HS-5 (cell line): ENCODE measurements around the gene LYPD6.
A peak's percentile ranks its signal among the peaks of the same experiment; 100 is the strongest.
"Not testable (repeated sequence)": the region's sequence is repeated elsewhere in the genome, so short reads cannot be mapped to it uniquely, and the experiment has no call there.

Experiments
- DNase-seq: peaks from one replicate; pipeline ENCODE4 v3.0.0-alpha.2; 2012; ENCODE audit warnings: low read depth

Gene LYPD6

DNA sequence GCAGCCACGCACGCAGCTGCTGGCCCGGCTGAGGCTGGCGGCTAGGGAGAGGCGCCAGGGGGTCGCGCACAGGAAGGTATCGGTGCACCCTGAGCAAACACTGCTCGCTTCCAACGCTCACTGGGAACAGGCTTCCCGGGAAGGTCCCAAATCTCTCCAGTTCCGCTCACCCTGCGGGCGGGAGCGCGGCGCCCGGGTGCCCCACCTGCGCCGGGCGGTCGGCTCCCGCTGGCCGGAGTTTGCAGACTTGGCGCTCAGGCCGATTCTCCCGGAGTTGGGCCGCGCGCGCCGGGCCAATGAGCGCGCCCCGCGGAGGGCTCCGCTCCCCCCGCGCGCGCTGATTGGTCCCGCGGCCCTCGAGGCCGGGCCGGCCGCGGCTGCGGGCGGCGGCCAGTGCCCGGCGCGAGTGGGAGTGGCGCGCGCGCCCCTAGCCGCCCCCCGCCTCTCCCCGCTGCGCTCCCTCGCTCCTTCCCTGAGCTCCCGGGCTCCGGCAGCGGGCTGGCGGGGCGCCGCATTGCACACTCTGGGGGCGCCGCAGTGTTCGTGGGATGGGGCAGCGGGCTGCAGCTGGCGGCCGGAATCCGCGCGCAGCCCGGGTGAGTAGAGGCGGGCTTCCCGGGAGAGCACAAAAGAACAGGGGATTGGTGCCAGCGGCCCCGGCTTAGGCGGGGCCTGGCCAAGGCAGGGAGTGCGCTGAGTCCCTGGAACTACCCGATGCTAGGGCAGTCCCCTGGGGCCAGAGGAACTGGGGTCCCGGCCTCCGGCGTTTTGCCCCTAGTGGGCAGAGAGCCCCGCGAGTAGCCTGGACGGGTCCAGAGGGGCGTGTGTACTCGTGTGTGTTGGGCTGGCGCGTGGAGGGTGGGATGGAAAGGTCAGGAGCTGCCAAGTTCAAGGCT is at the start of gene LYPD6:
Gene LYPD6 (plus strand): TSS at position 461 of the 896 bp plus-strand sequence. CDS start 107,122 bp downstream, outside the sequence.
- peak; percentile 35 for DNase-seq

DNA sequence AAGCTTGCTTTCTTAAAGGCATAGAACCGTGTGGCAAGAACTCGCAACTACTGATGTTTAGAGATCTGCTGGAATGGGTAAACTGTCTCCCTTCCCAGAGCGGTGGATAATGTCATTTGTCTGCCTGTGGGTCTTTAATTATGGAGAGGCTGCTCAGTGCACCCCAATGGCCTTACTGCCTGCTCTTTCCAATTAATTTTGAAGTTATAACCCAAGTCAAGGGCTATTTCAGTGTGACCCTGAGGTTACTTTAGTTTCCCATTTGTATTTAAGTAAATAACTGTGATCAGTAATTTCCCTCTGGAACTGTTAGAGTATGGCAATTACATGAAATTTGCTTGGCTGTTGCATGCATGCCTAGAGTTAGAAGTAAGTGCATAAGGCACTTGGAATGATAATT is 48.9 kb upstream of the LYPD6 start:
- DNase-seq, result no peak

GRCh38 chr2:149290662-149291061 is 39.7 kb upstream of the LYPD6 start:
- no peak for DNase-seq

- DNase-seq, result no peak
These were observed 38.5 kb upstream of the LYPD6 start for GRCh38 chr2:149291881-149292280.

GRCh38 chr2:149296031-149296430 is 34.4 kb upstream of the LYPD6 start:
- no peak for DNase-seq

DNA sequence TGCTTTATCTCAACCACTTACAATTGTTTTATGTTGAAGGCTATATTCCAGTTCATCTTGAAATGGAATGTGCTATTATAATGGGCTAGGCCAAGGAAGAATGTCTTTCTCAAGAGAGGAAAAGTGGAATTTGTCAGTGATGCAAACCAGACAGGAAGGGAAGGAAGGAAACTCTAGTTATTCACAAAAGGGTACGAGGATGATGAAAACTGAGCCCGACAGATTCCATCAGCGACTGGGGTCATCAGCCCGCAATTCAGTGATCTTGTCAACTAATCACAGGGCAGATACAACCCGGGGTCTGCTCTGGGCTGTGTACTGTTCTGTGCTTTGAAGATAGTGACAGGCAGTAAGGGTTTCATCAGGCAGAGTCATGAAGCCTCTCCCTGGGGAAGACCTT is 23.4 kb upstream of the LYPD6 start:
- DNase-seq, result no peak

GRCh38 chr2:149310349-149310748 is 20.0 kb upstream of the LYPD6 start:
- no peak for DNase-seq

- no peak for DNase-seq
These were observed 18.3 kb upstream of the LYPD6 start for GRCh38 chr2:149312039-149312438.

DNA sequence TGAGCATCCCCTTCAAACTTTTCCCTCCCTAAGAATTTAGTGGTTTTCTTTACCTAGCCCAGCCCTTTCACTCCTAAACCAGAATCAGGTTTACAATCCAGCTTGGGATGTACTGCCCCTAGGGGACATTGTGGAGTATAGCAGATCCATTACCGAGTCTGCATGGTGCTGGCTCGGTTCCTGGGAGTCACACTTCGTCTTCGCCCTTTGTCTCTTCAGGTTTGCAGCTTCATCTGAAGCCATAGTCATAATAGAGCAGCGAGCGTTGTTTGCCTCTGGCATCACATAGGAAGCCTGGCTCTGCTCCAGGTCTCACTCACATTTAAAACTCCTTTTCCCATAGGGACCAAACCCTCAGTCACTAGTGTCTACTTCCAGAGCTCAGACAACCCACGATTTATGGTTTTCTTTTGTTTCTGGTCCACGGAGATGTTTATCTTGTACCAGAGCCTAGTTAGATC is 16.8 kb upstream of the LYPD6 start:
- no peak for DNase-seq

DNA sequence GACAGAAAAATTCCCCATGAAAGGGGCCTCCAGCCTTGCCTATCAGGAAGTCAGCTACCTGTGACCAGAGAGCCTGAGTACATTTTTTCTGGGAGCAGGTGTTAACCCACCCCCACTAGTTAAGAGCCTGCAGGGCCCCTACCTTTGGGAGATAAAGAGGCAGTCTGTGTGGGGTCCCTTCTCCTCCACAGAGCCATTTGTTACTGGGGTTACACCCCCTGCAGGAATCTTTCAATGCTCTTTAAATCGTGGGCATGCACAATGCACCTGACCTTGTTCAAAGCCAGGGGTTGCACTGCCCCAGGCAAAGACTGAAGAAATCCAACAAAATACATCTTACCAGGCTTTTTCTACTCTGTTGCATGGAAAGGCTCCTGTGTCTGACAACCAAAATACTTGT is 15.7 kb upstream of the LYPD6 start:
- DNase-seq, result no peak

DNA sequence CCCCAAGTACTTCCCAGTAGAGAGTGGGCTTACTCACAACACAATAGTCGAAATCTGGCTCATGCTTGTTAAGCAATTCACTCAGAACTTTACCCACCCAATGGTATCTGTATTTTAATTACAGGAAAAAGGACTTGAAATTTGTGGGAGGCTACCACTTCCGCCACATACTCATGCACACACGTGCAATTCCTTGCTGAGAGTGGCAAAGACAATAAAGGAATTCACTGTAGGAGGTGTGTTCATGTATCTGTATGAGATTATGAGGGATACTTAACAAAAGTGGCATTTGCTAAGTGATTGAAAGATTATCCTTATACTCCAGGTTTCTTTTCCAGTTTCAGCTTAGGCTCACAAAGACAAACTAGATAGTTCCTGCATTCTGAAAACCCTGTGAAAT is 14.9 kb upstream of the LYPD6 start:
- no peak for DNase-seq

GRCh38 chr2:149318566-149318965 is 11.8 kb upstream of the LYPD6 start:
- DNase-seq, result not testable (repeated sequence)

- DNase-seq, result no peak
These were observed 10.0 kb upstream of the LYPD6 start for GRCh38 chr2:149320362-149320761.

DNA sequence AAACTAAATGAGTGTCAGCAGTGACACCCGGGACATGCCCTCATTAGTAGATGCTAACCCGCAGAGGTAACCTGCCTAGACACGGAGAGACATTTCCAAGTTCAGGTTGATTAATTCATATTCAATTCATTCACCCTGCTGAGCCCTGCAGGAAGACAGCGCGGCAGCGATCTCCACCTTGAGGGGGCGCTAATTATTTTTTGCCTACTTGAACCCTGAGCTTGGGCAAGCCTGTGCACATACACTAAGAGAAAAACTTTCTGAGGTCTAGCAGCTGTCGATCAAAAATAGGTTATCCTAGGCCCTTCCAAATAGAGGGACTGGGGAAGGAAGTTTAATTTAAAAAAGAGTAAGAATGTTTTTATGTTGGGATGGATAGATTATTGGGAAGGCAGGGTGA is 1.3 kb upstream of the LYPD6 start:
- no peak for DNase-seq

GRCh38 chr2:149329489-149330126 is 779 bp upstream of the LYPD6 start:
- DNase-seq, result peak; percentile 51

GRCh38 chr2:149331023-149331400 is 625 bp downstream of the LYPD6 start:
- no peak for DNase-seq

GRCh38 chr2:149332364-149332763 is 2.0 kb downstream of the LYPD6 start:
- no peak for DNase-seq

DNA sequence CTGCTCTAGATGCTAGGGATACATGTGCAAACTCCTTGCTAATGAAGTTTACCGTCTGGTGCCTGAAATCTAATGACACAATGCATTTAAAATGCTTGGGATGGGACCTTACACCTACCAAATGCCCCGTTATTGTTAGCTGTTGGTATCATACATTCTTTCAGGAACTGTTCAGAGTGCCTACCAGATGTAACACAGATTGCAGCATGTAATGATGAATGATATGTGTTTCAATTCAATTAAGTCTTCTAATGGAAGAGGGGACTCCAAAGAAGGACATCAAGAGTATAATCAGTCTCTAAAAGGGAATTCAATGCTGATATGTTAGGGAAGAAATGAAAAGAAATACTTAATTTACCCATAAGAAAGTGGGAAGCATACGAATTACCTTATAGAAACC is 3.2 kb downstream of the LYPD6 start:
- no peak for DNase-seq

GRCh38 chr2:149334156-149334555 is 3.8 kb downstream of the LYPD6 start:
- DNase-seq, result no peak

DNA sequence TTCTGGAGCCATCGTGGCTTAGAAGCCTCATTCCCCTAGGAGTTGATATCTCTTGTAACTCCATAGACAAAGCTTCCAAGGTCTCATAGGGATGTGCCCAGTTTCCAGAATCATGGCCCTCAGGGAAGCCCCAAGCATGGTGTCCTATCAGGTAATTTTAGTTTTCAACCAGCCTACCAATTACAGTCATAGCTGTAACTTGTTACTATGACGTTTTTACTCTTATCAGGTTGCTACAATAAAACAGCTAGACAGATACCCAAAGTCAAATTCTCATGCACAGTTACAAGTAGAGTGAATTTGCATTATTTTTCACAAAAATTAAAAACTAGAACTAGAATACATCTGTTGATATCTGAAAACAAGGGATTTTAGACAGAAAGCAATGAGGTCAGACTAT is 8.9 kb downstream of the LYPD6 start:
- no peak for DNase-seq

DNA sequence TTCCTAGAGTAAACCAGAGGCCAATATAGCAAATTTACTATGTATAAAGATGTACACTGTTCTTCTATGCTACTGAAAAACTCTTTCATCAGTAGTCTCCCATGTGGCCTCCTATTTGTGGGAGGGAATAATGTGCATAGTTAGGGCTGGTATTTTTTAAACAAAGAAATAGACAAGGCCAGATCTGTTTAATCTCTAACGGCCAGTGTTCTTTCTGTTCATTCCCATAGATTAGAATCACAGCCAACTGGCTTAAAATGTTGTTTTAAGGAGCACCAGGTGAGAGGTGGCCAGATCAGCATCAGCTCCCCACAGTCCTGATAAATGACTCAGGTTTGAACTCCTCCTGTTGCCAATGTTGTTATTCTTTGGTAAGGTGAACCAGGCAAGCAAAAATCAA is 12.1 kb downstream of the LYPD6 start:
- no peak for DNase-seq

GRCh38 chr2:149344105-149344504 is 13.7 kb downstream of the LYPD6 start:
- DNase-seq, result no peak

GRCh38 chr2:149346272-149346671 is 15.9 kb downstream of the LYPD6 start:
- no peak for DNase-seq
